H1 (cell line): ENCODE measurements around the gene RB1. TPM values are rescaled to one million over a fixed set of nuclear protein-coding genes. Genes with fewer than 3 reads are reported as not detected.

Source experiments
- CTCF ChIA-PET: fragments of 300-600 bp; sonication (Branson Sonifier 250); formaldehyde crosslinking; loops from one replicate; lab custom pipeline; 2021; ENCODE audit not compliant: partially characterized antibody; lab: Charles Lee
- POLR2A ChIA-PET: fragments of 300-600 bp; sonication (Branson Sonifier 250); formaldehyde crosslinking; loops from one replicate; lab custom pipeline; 2021; ENCODE audit warnings: inconsistent platforms; ENCODE audit not compliant: partially characterized antibody; lab: Charles Lee
- DNase-seq, 2 experiments: peaks; one replicate each; pipeline versions ENCODE4 v3.0.0 to v3.0.0-alpha.2; 2010 to 2022; ENCODE audit warnings: low spot score in 2 of 2, low read depth in 1 of 2, mixed read lengths in 1 of 2
- FAIRE-seq: peaks from 2 replicates; lab custom pipeline; 2011; peaks lifted over from hg19 to GRCh38; lab: Jason Lieb, UNC
- H2AFZ ChIP-seq: 2 replicates; pipeline ENCODE4 v1.8.1; 2012; ENCODE audit warnings: low read length, inconsistent platforms
- H2AK5ac ChIP-seq: 2 replicates; pipeline ENCODE4 v1.6.1; 2013; ENCODE audit warnings: low read depth, low read length
- H2BK120ac ChIP-seq: replicated peaks from 2 replicates; pipeline ENCODE3; 2013; ENCODE audit warnings: low read depth, low read length, inconsistent platforms
- H2BK12ac ChIP-seq: 2 replicates; pipeline ENCODE4 v1.6.1; 2013; ENCODE audit warnings: low read depth, low read length
- H2BK15ac ChIP-seq: 2 replicates; pipeline ENCODE4 v1.6.1; 2013; ENCODE audit warnings: low read length
- H2BK20ac ChIP-seq: 2 replicates; pipeline ENCODE4 v1.6.1; 2013; ENCODE audit warnings: low read length
- H2BK5ac ChIP-seq: 2 replicates; pipeline ENCODE4 v1.6.1; 2013; ENCODE audit warnings: low read depth, low read length
- H3K14ac ChIP-seq: 2 replicates; pipeline ENCODE4 v1.6.1; 2013; ENCODE audit warnings: inconsistent platforms; ENCODE audit not compliant: insufficient read length
- H3K18ac ChIP-seq: 2 replicates; pipeline ENCODE4 v1.6.1; 2013; ENCODE audit warnings: low read length; ENCODE audit errors: extremely low read depth
- H3K23ac ChIP-seq: 2 replicates; pipeline ENCODE4 v1.6.1; 2013; ENCODE audit warnings: inconsistent platforms; ENCODE audit not compliant: insufficient read length
- H3K23me2 ChIP-seq: 2 replicates; pipeline ENCODE4 v1.6.1; 2013; ENCODE audit warnings: low read depth, low read length
- H3K27ac ChIP-seq: 2 replicates; pipeline ENCODE4 v1.6.1; 2011; ENCODE audit warnings: low read depth, low read length, inconsistent platforms
- H3K27me3 ChIP-seq, 4 experiments: replicated peaks in 1 of 4; 1 replicate in 1 of 4; 2 replicates in 3 of 4; pipeline versions ENCODE4 v1.6.1 to v1.8.1; 2011 to 2013; ENCODE audit warnings: low read length in 3 of 4, mild to moderate bottlenecking in 3 of 4, inconsistent platforms in 2 of 4, mixed read lengths in 2 of 4, moderate library complexity in 1 of 4; ENCODE audit not compliant: control insufficient read depth in 3 of 4, insufficient read depth in 3 of 4; ENCODE audit errors: extremely low read depth in 1 of 4
- H3K36me3 ChIP-seq, 4 experiments: 2 replicates each; pipeline versions ENCODE4 v1.6.1 to v1.8.1; 2011 to 2013; ENCODE audit warnings: mild to moderate bottlenecking in 4 of 4, low read length in 3 of 4, moderate library complexity in 2 of 4, control low read depth in 1 of 4, inconsistent platforms in 1 of 4; ENCODE audit not compliant: insufficient read depth in 4 of 4, control insufficient read depth in 2 of 4
- H3K4ac ChIP-seq: replicated peaks from 2 replicates; pipeline ENCODE3; 2013; ENCODE audit warnings: low read length, low read depth, mixed read lengths, inconsistent platforms; ENCODE audit not compliant: insufficient read length
- H3K4me1 ChIP-seq, 4 experiments: replicated peaks in 1 of 4; 1 replicate in 1 of 4; 2 replicates in 3 of 4; pipeline versions ENCODE4 v1.6.1 to v1.8.1; 2011 to 2013; ENCODE audit warnings: low read length in 3 of 4, inconsistent platforms in 2 of 4, mixed read lengths in 1 of 4; ENCODE audit not compliant: insufficient read depth in 4 of 4, control insufficient read depth in 3 of 4
- H3K4me2 ChIP-seq, 2 experiments: 2 replicates each; pipeline versions ENCODE4 v1.6.1 to v1.8.1; 2011 to 2013; ENCODE audit warnings: low read depth in 2 of 2, low read length in 2 of 2, control low read depth in 1 of 2, inconsistent platforms in 1 of 2, mild to moderate bottlenecking in 1 of 2; ENCODE audit not compliant: insufficient read depth in 1 of 2
- H3K4me3 ChIP-seq, 4 experiments: fragments of 200-600, 300-600 bp in 1 of 4; sonication (generic), shearing (Covaris generic), sonication (Bioruptor Twin) in 1 of 4; 2 replicates each; pipeline versions ENCODE4 v1.5.1 to v1.8.1; 2011 to 2016; ENCODE audit warnings: low read length in 4 of 4, low read depth in 3 of 4, control low read depth in 2 of 4, inconsistent platforms in 2 of 4, mild to moderate bottlenecking in 2 of 4, mixed read lengths in 1 of 4, moderate library complexity in 1 of 4; ENCODE audit not compliant: insufficient read depth in 2 of 4; ENCODE audit errors: extremely low read depth in 1 of 4
- H3K56ac ChIP-seq: replicated peaks from 2 replicates; pipeline ENCODE3; 2013; ENCODE audit warnings: low read depth, mild to moderate bottlenecking, mixed read lengths, low read length, inconsistent platforms; ENCODE audit not compliant: insufficient read length
- H3K79me1 ChIP-seq: 2 replicates; pipeline ENCODE4 v1.6.1; 2013; ENCODE audit warnings: low read depth, low read length, control low read depth
- H3K79me2 ChIP-seq, 2 experiments: 2 replicates each; pipeline versions ENCODE4 v1.6.1 to v1.8.1; 2012 to 2013; ENCODE audit warnings: low read length in 2 of 2, mild to moderate bottlenecking in 2 of 2, inconsistent platforms in 1 of 2; ENCODE audit not compliant: insufficient read depth in 2 of 2, control insufficient read depth in 1 of 2
- H3K9ac ChIP-seq, 4 experiments: replicated peaks in 1 of 4; 1 replicate in 1 of 4; 2 replicates in 3 of 4; pipeline versions ENCODE4 v1.6.1 to v1.8.1; 2011 to 2013; ENCODE audit warnings: low read depth in 3 of 4, low read length in 3 of 4, control low read depth in 2 of 4, mild to moderate bottlenecking in 2 of 4, moderate library complexity in 2 of 4, inconsistent platforms in 1 of 4; ENCODE audit errors: extremely low read depth in 1 of 4
- H3K9me3 ChIP-seq, 2 experiments: 2 replicates each; pipeline versions ENCODE4 v1.6.1 to v1.8.1; 2012 to 2013; ENCODE audit warnings: mild to moderate bottlenecking in 2 of 2, moderate library complexity in 2 of 2, control low read depth in 1 of 2, inconsistent platforms in 1 of 2, low read depth in 1 of 2, low read length in 1 of 2, mixed read lengths in 1 of 2; ENCODE audit not compliant: insufficient read depth in 2 of 2
- H4K20me1 ChIP-seq, 2 experiments: replicated peaks in 1 of 2; 2 replicates each; pipeline versions ENCODE3 to v1.8.1; 2011 to 2013; ENCODE audit warnings: inconsistent platforms in 2 of 2, low read length in 2 of 2, mild to moderate bottlenecking in 1 of 2; ENCODE audit not compliant: insufficient read depth in 2 of 2, control insufficient read depth in 1 of 2
- H4K5ac ChIP-seq: 2 replicates; pipeline ENCODE4 v1.6.1; 2013; ENCODE audit warnings: low read length, low read depth, mixed read lengths, inconsistent platforms; ENCODE audit not compliant: insufficient read length
- H4K8ac ChIP-seq: 2 replicates; pipeline ENCODE4 v1.8.0; 2013; ENCODE audit warnings: mild to moderate bottlenecking, moderate library complexity, low read length, inconsistent platforms; ENCODE audit not compliant: insufficient read depth; ENCODE audit errors: extremely low read depth
- H4K91ac ChIP-seq: replicated peaks from 2 replicates; pipeline ENCODE3; 2013; ENCODE audit warnings: low read length, mixed read lengths, inconsistent platforms; ENCODE audit not compliant: insufficient read length
- ASH2L ChIP-seq: fragments of 200-600, 300-600 bp; sonication (generic); IDR thresholded peaks from one replicate; pipeline ENCODE4 v1.7.1; 2017; ENCODE audit warnings: low read length
- BACH1 ChIP-seq: IDR thresholded peaks from 2 replicates; pipeline ENCODE4 v1.6.1; 2012; ENCODE audit warnings: low read length, improper control_type of control experiment
- BRCA1 ChIP-seq: IDR thresholded peaks from 2 replicates; pipeline ENCODE4 v1.6.1; 2012; ENCODE audit warnings: low read depth, low read length, improper control_type of control experiment
- CHD1 ChIP-seq: IDR thresholded peaks from 2 replicates; pipeline ENCODE4 v1.6.1; 2012; ENCODE audit warnings: low read depth, low read length, improper control_type of control experiment
- EGR1 ChIP-seq: IDR thresholded peaks from 2 replicates; pipeline ENCODE4 v1.6.1; 2011; ENCODE audit warnings: low read depth, low read length, borderline replicate concordance
- EP300 ChIP-seq, 2 experiments: IDR thresholded peaks; 1 replicate in 1 of 2; 2 replicates in 1 of 2; pipeline ENCODE4 v1.6.1; 2011 to 2012; ENCODE audit warnings: low read depth in 2 of 2, low read length in 2 of 2, mild to moderate bottlenecking in 2 of 2, borderline replicate concordance in 1 of 2, inconsistent platforms in 1 of 2, moderate library complexity in 1 of 2
- PHF8 ChIP-seq: fragments of 200-600 bp; sonication (generic); conservative IDR thresholded peaks from 2 replicates; pipeline ENCODE4 v1.7.1; 2012; ENCODE audit warnings: low read depth, mild to moderate bottlenecking, inconsistent platforms, low read length, moderate library complexity
- POLR2A ChIP-seq, 2 experiments: IDR thresholded peaks; 1 replicate in 1 of 2; 2 replicates in 1 of 2; pipeline ENCODE4 v1.6.1; 2011; ENCODE audit warnings: low read depth in 2 of 2, low read length in 2 of 2, mild to moderate bottlenecking in 2 of 2; ENCODE audit errors: control extremely low read depth in 1 of 2
- POU5F1 ChIP-seq: IDR thresholded peaks from 2 replicates; pipeline ENCODE4 v1.6.1; 2011; ENCODE audit warnings: low read depth, mild to moderate bottlenecking, low read length, moderate library complexity
- SP4 ChIP-seq: IDR thresholded peaks from 2 replicates; pipeline ENCODE4 v1.6.1; 2012; ENCODE audit warnings: low read length, inconsistent platforms
- SRF ChIP-seq: IDR thresholded peaks from 2 replicates; pipeline ENCODE4 v1.6.1; 2011; ENCODE audit warnings: mild to moderate bottlenecking, low read depth, low read length, moderate library complexity
- SUZ12 ChIP-seq: fragments of 200-600 bp; sonication (generic); IDR thresholded peaks from 2 replicates; pipeline ENCODE4 v1.6.1; 2012; ENCODE audit warnings: mild to moderate bottlenecking, inconsistent platforms, low read length, moderate library complexity, mixed read lengths
- TAF1 ChIP-seq: IDR thresholded peaks from 2 replicates; pipeline ENCODE4 v1.6.1; 2011; ENCODE audit warnings: mild to moderate bottlenecking, low read depth, low read length
- TEAD4 ChIP-seq: IDR thresholded peaks from 2 replicates; pipeline ENCODE4 v1.6.1; 2012; ENCODE audit warnings: low read depth, low read length, inconsistent platforms, mixed read lengths
- YY1 ChIP-seq: IDR thresholded peaks from 2 replicates; pipeline ENCODE4 v1.6.1; 2011; ENCODE audit warnings: low read depth, mild to moderate bottlenecking, low read length
- WGBS, 2 experiments: shearing (Covaris generic) in 1 of 2; methylation state at CpG; one replicate each; pipeline versions ENCODE4 v1.1.6 to v1.1.7; 2013 to 2015; ENCODE audit warnings: low lambda C conversion rate in 2 of 2, mixed read lengths in 2 of 2, inconsistent platforms in 1 of 2, low coverage in 1 of 2, missing lambda C conversion rate in 1 of 2; ENCODE audit not compliant: insufficient replicate concordance in 2 of 2, insufficient coverage in 1 of 2, insufficient read length in 1 of 2; ENCODE audit errors: extremely low coverage in 1 of 2, missing lambda C conversion rate in 1 of 2; 5-methylcytosine and 5-hydroxymethylcytosine counted together
- polyA plus RNA-seq, 7 experiments: library from polyadenylated mRNA; depleted of rRNA in 3 of 7; stranded (reverse) in 5 of 7; unstranded in 2 of 7; fragments of >200 nt in 5 of 7; fragments of 200-250 nt in 2 of 7; gene quantifications; 1 replicate in 5 of 7; 2 replicates in 1 of 7; 4 replicates in 1 of 7; pipeline versions ENCODE4 v1.2.1 to v1.2.3, GENCODE V29; 2011 to 2013; ENCODE audit warnings: missing spikeins in 2 of 7, mixed read lengths in 2 of 7
- total RNA-seq: library from RNA; stranded (reverse); fragmentation: NEBNext Ultra II Directional; extraction: Animal tissue kit (Norgen Biotek cat#: 25700); gene quantifications from 2 replicates; pipeline ENCODE4 v1.2.1, GENCODE V29; 2021
- TF ChIP-seq, protein P1 (sequence below): IDR thresholded peaks from 2 replicates; pipeline ENCODE4 v1.6.1; 2012; ENCODE audit warnings: inconsistent platforms

RB1 gene
- total and polyA plus RNA-seq, 2 of the 8 experiments (the other 6 are each of a cell fraction or from before 2014, with no cell fraction given) = 4.1 to 17.5 TPM

DNA sequence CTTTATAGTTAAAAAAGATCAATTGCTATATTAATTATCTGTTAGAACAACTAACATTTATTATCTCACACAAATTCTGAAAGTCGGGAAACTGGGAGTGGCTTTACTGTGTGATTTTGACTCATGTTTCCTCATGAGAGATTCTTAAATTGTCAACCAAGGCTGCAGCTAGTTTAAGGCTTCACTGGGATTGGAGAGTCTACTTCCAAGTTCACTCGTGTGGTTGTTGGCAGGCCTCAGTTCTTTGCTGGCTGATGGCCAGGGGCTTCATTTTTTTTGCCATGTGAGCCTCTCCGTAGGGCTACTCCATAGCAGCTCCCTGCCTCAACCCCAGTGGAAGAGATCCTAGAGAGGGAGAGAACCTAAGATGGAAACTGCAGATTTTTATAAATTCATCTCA is 133.8 kb downstream of the RB1 start:
- H3K79me2 ChIP-seq = no peaks in the 10 kb centered on the region
- no peak overlapping the region for H4K8ac ChIP-seq
- H2AFZ ChIP-seq = no peak overlapping the region
- no peak overlapping the region for H4K5ac ChIP-seq
- no peak overlapping the region for H3K4me3 ChIP-seq
- FAIRE-seq (no peak), DNase-seq (no peak)
- H2BK20ac ChIP-seq = no peak overlapping the region
- no peaks in the 10 kb centered on the region for H3K79me1 ChIP-seq
- no peak overlapping the region for H3K18ac ChIP-seq
- H2AK5ac ChIP-seq = no peak overlapping the region
- no peak overlapping the region for H3K14ac ChIP-seq
- POLR2A ChIA-PET = no interaction called here
- no peak overlapping the region for H3K56ac ChIP-seq
- CTCF ChIA-PET = interaction anchor here (1.0 kb wide), 1 partner anchor 143 kb away, joined by 3 read pairs; no protein-coding TSS in a partner anchor
- H3K9me3 ChIP-seq = no peaks in the 10 kb centered on the region
- H3K36me3 ChIP-seq = no peaks in the 10 kb centered on the region
- no peaks in the 10 kb centered on the region for H3K27me3 ChIP-seq
- TF ChIP-seq SP4 (no peak), EGR1 (no peak), BACH1 (no peak), BRCA1 (no peak), TEAD4 (no peak), PHF8 (no peak), SRF (no peak), EP300 (IDR thresholded peaks at IDR 0.05; ENCODE audit: borderline replicate concordance in 1 of 2, low read depth in 2 of 2, low read length in 2 of 2) (no peak), CHD1 (no peak), ASH2L (no peak), SUZ12 (no peak), POU5F1 (no peak), POLR2A (IDR thresholded peaks at IDR 0.05; ENCODE audit: control extremely low read depth in 1 of 2, low read depth in 2 of 2, low read length in 2 of 2) (no peak), YY1 (no peak), TAF1 (no peak)
- TF ChIP-seq, protein P1, sequence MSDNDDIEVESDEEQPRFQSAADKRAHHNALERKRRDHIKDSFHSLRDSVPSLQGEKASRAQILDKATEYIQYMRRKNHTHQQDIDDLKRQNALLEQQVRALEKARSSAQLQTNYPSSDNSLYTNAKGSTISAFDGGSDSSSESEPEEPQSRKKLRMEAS = no peak
- no peak overlapping the region for H2BK12ac ChIP-seq
- no peak overlapping the region for H3K23ac ChIP-seq
- H2BK15ac ChIP-seq = no peak overlapping the region
- no peak overlapping the region for H2BK120ac ChIP-seq
- H3K9ac ChIP-seq = no peak overlapping the region
- 88% methylated on average over 3 of the region's 3 CpGs; no CpG with 5 or more reads in 1 of the 2 experiments for WGBS, 2 experiments
- H2BK5ac ChIP-seq = no peak overlapping the region
- H4K20me1 ChIP-seq = no peaks in the 10 kb centered on the region
- H3K27ac ChIP-seq = no peak overlapping the region
- H3K4me1 ChIP-seq = no peaks in the 10 kb centered on the region
- no peak overlapping the region for H3K4ac ChIP-seq
- H3K4me2 ChIP-seq = no peak overlapping the region
- no peak overlapping the region for H4K91ac ChIP-seq
- no peaks in the 10 kb centered on the region for H3K23me2 ChIP-seq
